HEK293 (cell line): Measurements from ENCODE around the gene SLC36A1.
A peak's percentile ranks its signal among the peaks of the same experiment; 100 is the strongest.

Experiments used
- CTCF ChIA-PET: fragments of 350-600 bp; formaldehyde crosslinking; extraction: SDS; loops from one replicate; lab custom pipeline; 2021; ENCODE audit warnings: antibody characterized with exemption; lab: Yijun Ruan, JAX
- POLR2A ChIA-PET: fragments of 300-600 bp; formaldehyde crosslinking; extraction: SDS; loops from one replicate; lab custom pipeline; 2020; ENCODE audit warnings: antibody characterized with exemption, inconsistent platforms; lab: Yijun Ruan, JAX
- H3K27ac ChIP-seq: fragments of 200-500 bp; sonication (Bioruptor generic); 2 replicates; pipeline ENCODE4 v1.5.1; 2014; ENCODE audit warnings: low read depth, low read length, control low read depth, inconsistent platforms; ENCODE audit errors: extremely low read depth
- H3K36me3 ChIP-seq, 2 experiments: fragments of 200-500 bp in 1 of 2; sonication (Bioruptor generic) in 1 of 2; 1 replicate in 1 of 2; 2 replicates in 1 of 2; pipeline ENCODE4 v1.5.1; 2014 to 2017; ENCODE audit warnings: inconsistent platforms in 2 of 2, low read length in 2 of 2; ENCODE audit not compliant: control insufficient read depth in 2 of 2, insufficient read depth in 1 of 2
- H3K4me1 ChIP-seq: fragments of 200-500 bp; sonication (Bioruptor generic); 2 replicates; pipeline ENCODE4 v1.5.1; 2014; ENCODE audit warnings: mild to moderate bottlenecking, low read length, inconsistent platforms; ENCODE audit not compliant: control insufficient read depth, insufficient read depth
- H3K4me3 ChIP-seq: 2 replicates; pipeline ENCODE4 v1.5.1; 2011; ENCODE audit warnings: low read depth, mild to moderate bottlenecking, control low read depth, low read length, moderate library complexity
- H3K9me3 ChIP-seq: fragments of 200-500 bp; sonication (Bioruptor generic); 2 replicates; pipeline ENCODE4 v1.5.1; 2014; ENCODE audit warnings: low read depth, low read length, inconsistent platforms; ENCODE audit not compliant: control insufficient read depth, insufficient read depth
- CTCF ChIP-seq: fragments of 450-650 bp; formaldehyde crosslinking; IDR thresholded peaks from 2 replicates; pipeline ENCODE4 v1.5.1; 2016; ENCODE audit warnings: missing biosample characterization, missing genetic modification characterization
- REPIN1 ChIP-seq: fragments of 450-650 bp; formaldehyde crosslinking; IDR thresholded peaks from 2 replicates; pipeline ENCODE4 v1.5.1; 2017; ENCODE audit warnings: missing biosample characterization, missing genetic modification characterization, low read depth
- SCRT2 ChIP-seq: fragments of 450-650 bp; formaldehyde crosslinking; IDR thresholded peaks from 2 replicates; pipeline ENCODE4 v1.5.1; 2016; ENCODE audit warnings: missing biosample characterization, missing genetic modification characterization
- YY2 ChIP-seq: fragments of 450-650 bp; formaldehyde crosslinking; IDR thresholded peaks from 2 replicates; pipeline ENCODE4 v1.5.1; 2016; ENCODE audit warnings: missing biosample characterization, missing genetic modification characterization
- ZEB2 ChIP-seq: fragments of 450-650 bp; formaldehyde crosslinking; IDR thresholded peaks from 2 replicates; pipeline ENCODE4 v1.5.1; 2016; ENCODE audit warnings: missing biosample characterization, missing genetic modification characterization
- ZNF10 ChIP-seq: fragments of 450-650 bp; formaldehyde crosslinking; IDR thresholded peaks from 2 replicates; pipeline ENCODE4 v1.5.1; 2017; ENCODE audit warnings: missing biosample characterization, missing genetic modification characterization
- ZNF121 ChIP-seq: fragments of 450-650 bp; formaldehyde crosslinking; IDR thresholded peaks from 2 replicates; pipeline ENCODE4 v1.5.1; 2016; ENCODE audit warnings: missing biosample characterization, missing genetic modification characterization
- ZNF155 ChIP-seq: fragments of 450-650 bp; formaldehyde crosslinking; IDR thresholded peaks from 2 replicates; pipeline ENCODE4 v1.5.1; 2016; ENCODE audit warnings: missing biosample characterization, missing genetic modification characterization
- ZNF335 ChIP-seq: fragments of 450-650 bp; formaldehyde crosslinking; conservative IDR thresholded peaks from 2 replicates; pipeline ENCODE4 v1.5.1; 2016; ENCODE audit warnings: missing biosample characterization, missing genetic modification characterization
- ZNF366 ChIP-seq: fragments of 450-650 bp; formaldehyde crosslinking; conservative IDR thresholded peaks from 2 replicates; pipeline ENCODE4 v1.5.1; 2016; ENCODE audit warnings: missing biosample characterization, missing genetic modification characterization
- ZNF548 ChIP-seq: fragments of 450-650 bp; formaldehyde crosslinking; IDR thresholded peaks from 2 replicates; pipeline ENCODE4 v1.5.1; 2016; ENCODE audit warnings: missing biosample characterization, missing genetic modification characterization
- ZNF560 ChIP-seq: fragments of 450-650 bp; formaldehyde crosslinking; IDR thresholded peaks from 2 replicates; pipeline ENCODE4 v1.5.1; 2017; ENCODE audit warnings: missing biosample characterization, missing genetic modification characterization, borderline replicate concordance
- ZNF658 ChIP-seq: fragments of 450-650 bp; formaldehyde crosslinking; IDR thresholded peaks from 2 replicates; pipeline ENCODE4; 2016; ENCODE audit warnings: missing biosample characterization, missing genetic modification characterization
- ZSCAN23 ChIP-seq: fragments of 450-650 bp; formaldehyde crosslinking; IDR thresholded peaks from 2 replicates; pipeline ENCODE4 v1.5.1; 2016; ENCODE audit warnings: missing biosample characterization, missing genetic modification characterization
- TF ChIP-seq, protein P1 (sequence below): fragments of 450-650 bp; formaldehyde crosslinking; IDR thresholded peaks from 2 replicates; pipeline ENCODE4 v1.5.1; 2016; ENCODE audit warnings: missing biosample characterization, missing genetic modification characterization
- TF ChIP-seq, protein P2 (sequence below): fragments of 450-650 bp; formaldehyde crosslinking; IDR thresholded peaks from 2 replicates; pipeline ENCODE4 v1.5.1; 2016; ENCODE audit warnings: missing biosample characterization, missing genetic modification characterization

The SLC36A1 gene

GRCh38 chr5:151491062-151491461, 43.7 kb downstream of the SLC36A1 start:
- ChIA-PET CTCF (interaction anchor here (0.6 to 1.8 kb wide), 3 partner anchors 16 to 161 kb away, joined by 3 to 5 read pairs (median 5); no protein-coding TSS in a partner anchor), POLR2A (no interaction called here)
- Histone ChIP-seq H3K4me3 (no peak overlapping the region), H3K36me3 (peaks cover 0 to 43% of the 10 kb centered on the region in 2 experiments; a peak in 1 of 3 replicates), H3K4me1 (no peaks in the 10 kb centered on the region), H3K27ac (no peak overlapping the region), H3K9me3 (no peaks in the 10 kb centered on the region)
- TF ChIP-seq ZNF658 (tag by site-specific recombination), result no peak
- TF ChIP-seq YY2 (tag by site-specific recombination), result no peak
- TF ChIP-seq, protein P1, sequence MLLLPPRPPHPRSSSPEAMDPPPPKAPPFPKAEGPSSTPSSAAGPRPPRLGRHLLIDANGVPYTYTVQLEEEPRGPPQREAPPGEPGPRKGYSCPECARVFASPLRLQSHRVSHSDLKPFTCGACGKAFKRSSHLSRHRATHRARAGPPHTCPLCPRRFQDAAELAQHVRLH, result no peak

DNA sequence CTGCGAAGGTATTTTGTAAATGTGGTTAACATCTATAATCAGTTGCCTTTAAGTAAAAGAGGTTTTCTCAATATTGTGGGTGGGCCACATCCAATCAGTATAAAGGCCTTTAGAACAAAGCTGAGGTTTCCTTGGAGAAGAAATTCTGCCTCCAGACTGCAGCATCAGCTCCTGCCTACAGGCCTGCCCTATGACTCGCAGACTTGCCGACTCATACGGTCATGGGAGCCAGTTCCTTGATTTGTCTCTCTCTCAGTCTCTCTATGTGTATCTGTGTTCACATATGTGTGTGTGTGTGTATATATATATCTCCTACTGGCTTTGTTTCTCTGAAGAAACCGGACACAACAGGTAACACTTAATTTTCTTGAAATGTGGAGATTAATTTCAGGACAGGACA, 45.3 kb downstream of the SLC36A1 start:
- Histone ChIP-seq H3K4me1 (no peaks in the 10 kb centered on the region), H3K27ac (no peak overlapping the region), H3K4me3 (no peak overlapping the region), H3K36me3 (peaks cover 0 to 26% of the 10 kb centered on the region in 2 experiments; a peak in 1 of 3 replicates), H3K9me3 (no peaks in the 10 kb centered on the region)
- ChIA-PET POLR2A (no interaction called here), CTCF (interaction anchor here (0.7 to 1.0 kb wide), 2 partner anchors 9 to 247 kb away, joined by 3 to 4 read pairs; no protein-coding TSS in a partner anchor)
- TF ChIP-seq ZNF560 (no peak), ZNF10 (tag by site-specific recombination) (peak; percentile 18; the same call in 1 of the 2 replicates)

- ChIA-PET CTCF (no interaction called here), POLR2A (no interaction called here)
- Histone ChIP-seq H3K27ac (no peak overlapping the region), H3K9me3 (no peaks in the 10 kb centered on the region), H3K4me3 (no peak overlapping the region), H3K4me1 (no peaks in the 10 kb centered on the region), H3K36me3 (peaks cover 0 to 20% of the 10 kb centered on the region in 2 experiments; a peak in 1 of 3 replicates)
- TF ChIP-seq ZNF366 (tag by site-specific recombination), result no peak
- no peak for TF ChIP-seq ZSCAN23
- no peak for TF ChIP-seq CTCF
These were observed 46.3 kb downstream of the SLC36A1 start for GRCh38 chr5:151493665-151494064.

GRCh38 chr5:151495320-151495719, 47.9 kb downstream of the SLC36A1 start:
- POLR2A ChIA-PET, result no interaction called here
- Histone ChIP-seq H3K36me3 (peaks cover 0 to 5% of the 10 kb centered on the region in 2 experiments; a peak in 1 of 3 replicates), H3K4me3 (no peak overlapping the region), H3K9me3 (no peaks in the 10 kb centered on the region), H3K4me1 (no peaks in the 10 kb centered on the region), H3K27ac (no peak overlapping the region)
- CTCF ChIA-PET, result interaction anchor here (0.9 kb wide), 1 partner anchor 15 kb away, joined by 4 read pairs; no protein-coding TSS in a partner anchor
- TF ChIP-seq REPIN1 (tag by site-specific recombination) (no peak), ZNF548 (no peak), ZNF121 (tag by site-specific recombination) (no peak), ZNF335 (tag by site-specific recombination) (no peak), ZNF155 (tag by site-specific recombination) (no peak), SCRT2 (tag by site-specific recombination) (no peak), ZEB2 (tag by site-specific recombination) (no peak)
- TF ChIP-seq, protein P2, sequence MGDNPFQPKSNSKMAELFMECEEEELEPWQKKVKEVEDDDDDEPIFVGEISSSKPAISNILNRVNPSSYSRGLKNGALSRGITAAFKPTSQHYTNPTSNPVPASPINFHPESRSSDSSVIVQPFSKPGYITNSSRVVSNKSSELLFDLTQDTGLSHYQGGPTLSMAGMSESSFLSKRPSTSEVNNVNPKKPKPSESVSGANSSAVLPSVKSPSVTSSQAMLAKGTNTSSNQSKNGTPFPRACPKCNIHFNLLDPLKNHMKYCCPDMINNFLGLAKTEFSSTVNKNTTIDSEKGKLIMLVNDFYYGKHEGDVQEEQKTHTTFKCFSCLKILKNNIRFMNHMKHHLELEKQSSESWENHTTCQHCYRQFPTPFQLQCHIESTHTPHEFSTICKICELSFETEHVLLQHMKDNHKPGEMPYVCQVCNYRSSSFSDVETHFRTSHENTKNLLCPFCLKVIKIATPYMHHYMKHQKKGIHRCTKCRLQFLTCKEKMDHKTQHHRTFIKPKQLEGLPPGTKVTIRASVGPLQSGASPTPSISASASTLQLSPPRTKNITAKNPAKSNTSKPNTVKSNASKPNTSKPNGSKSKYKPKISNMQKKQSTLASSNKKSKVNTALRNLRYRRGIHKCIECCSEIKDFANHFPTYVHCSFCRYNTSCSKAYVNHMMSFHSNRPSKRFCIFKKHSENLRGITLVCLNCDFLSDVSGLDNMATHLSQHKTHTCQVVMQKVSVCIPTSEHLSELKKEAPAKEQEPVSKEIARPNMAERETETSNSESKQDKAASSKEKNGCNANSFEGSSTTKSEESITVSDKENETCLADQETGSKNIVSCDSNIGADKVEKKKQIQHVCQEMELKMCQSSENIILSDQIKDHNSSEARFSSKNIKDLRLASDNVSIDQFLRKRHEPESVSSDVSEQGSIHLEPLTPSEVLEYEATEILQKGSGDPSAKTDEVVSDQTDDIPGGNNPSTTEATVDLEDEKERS (tag by site-specific recombination), result no peak
